ENCODE results near the gene DACT1.
A peak's percentile ranks its signal among the peaks of the same experiment; 100 is the strongest.
"Not testable (repeated sequence)": the region's sequence is repeated elsewhere in the genome, so short reads cannot be mapped to it uniquely, and the experiment has no call there.

Gene DACT1, protein sequence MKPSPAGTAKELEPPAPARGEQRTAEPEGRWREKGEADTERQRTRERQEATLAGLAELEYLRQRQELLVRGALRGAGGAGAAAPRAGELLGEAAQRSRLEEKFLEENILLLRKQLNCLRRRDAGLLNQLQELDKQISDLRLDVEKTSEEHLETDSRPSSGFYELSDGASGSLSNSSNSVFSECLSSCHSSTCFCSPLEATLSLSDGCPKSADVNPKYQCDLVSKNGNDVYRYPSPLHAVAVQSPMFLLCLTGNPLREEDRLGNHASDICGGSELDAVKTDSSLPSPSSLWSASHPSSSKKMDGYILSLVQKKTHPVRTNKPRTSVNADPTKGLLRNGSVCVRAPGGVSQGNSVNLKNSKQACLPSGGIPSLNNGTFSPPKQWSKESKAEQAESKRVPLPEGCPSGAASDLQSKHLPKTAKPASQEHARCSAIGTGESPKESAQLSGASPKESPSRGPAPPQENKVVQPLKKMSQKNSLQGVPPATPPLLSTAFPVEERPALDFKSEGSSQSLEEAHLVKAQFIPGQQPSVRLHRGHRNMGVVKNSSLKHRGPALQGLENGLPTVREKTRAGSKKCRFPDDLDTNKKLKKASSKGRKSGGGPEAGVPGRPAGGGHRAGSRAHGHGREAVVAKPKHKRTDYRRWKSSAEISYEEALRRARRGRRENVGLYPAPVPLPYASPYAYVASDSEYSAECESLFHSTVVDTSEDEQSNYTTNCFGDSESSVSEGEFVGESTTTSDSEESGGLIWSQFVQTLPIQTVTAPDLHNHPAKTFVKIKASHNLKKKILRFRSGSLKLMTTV

DNA sequence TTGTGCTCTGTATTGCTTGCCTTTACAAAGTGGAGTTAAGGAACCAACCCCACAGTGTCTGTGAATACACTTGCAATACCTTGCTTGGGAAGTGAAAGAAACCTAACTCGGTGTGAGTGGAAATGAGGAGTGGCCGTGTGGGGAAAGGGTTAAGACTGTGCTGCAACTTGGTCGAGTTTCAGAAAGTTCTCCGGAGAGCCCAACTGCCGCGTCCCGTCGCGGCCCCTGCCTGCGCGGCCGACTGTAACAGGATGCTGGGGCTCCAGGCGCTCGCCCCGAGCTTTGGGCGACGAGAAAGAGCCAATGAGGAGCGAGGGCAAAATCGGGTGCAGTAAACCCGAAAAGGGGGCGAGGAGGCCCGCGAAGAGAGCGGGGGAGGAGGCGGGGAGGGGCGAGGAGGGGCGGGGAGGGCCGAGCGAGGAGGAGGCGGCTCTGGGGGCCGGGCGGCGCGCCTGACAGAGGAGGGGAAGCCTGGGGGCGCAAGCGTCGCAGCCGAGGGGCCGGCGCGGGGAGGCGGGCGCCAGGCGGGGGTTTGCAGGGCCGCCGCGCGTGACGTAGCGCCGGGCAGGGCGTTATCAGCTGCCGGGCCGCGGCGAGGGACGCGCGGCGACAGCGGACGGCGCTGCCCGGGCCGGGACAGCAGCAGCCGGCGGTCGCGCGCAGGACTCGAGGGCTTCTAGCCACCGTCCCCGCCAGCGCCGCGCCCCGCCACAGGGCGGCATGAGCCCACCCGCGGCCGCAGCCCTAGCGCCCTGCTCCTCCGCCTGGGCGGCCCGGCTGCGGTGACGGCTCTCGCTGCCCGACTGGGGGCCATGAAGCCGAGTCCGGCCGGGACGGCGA lies at the start of gene DACT1:
Gene DACT1 (plus strand): TSS at position 572 of the 840 bp plus-strand sequence. CDS start 241 bp downstream, at position 813.
- peak; percentile 14 to 59 for DNase-seq

DNA sequence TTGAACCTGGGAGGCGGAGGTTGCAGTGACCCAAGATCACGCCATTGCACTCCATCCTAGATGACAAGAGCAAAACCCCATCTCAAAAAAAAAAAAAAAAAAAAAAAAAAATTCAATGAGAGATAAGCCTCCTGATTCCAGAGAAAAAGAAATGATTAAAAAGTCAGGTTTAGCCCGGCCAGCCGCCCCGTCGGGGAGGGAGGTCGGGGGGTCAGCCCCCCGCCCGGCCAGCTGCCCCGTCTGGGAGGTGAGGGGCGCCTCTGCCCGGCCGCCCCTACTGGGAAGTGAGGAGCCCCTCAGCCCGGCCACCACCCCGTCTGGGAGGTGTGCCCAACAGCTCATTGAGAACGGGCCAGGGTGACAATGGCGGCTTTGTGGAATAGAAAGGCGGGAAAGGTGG lies 49.4 kb upstream of the DACT1 start:
- not testable (repeated sequence) for DNase-seq

DNA sequence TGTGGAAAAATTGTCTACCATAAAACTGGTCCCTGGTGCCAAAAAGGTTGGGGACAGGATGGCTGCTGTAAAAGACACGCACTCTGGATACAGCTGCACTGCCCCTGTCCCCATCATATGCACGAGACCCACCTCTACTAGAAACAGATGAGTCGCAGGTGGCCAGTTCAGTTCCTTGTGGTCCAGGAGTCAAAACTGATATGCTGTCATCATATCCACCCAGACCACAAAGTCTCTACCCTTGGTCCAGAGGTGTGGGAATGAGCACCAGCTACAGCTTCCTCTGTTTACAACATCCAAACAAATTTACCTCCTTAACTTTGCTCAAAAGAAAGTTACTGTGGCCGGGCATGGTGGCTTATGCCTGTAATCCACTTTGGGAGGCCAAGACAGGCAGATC lies 43.8 kb upstream of the DACT1 start:
- no peak for DNase-seq

DNA sequence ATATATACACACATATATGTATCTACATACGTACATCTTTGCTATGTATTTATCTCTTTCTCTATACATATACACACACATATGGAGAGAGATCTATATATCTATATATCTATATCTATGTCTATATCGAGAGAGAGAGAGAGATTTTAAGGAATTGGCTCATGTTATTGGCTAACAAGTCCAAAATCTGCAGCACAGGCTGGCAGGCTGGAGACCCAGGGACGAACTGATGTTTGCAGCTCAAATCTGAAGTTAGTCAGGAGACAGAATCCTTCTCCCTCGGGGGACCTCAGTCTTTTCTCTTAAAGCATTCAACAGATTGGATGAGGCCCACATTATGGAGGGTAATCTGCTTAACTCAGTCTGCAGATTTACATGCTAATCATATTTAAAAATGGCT lies 40.7 kb upstream of the DACT1 start:
- DNase-seq: no peak

DNA sequence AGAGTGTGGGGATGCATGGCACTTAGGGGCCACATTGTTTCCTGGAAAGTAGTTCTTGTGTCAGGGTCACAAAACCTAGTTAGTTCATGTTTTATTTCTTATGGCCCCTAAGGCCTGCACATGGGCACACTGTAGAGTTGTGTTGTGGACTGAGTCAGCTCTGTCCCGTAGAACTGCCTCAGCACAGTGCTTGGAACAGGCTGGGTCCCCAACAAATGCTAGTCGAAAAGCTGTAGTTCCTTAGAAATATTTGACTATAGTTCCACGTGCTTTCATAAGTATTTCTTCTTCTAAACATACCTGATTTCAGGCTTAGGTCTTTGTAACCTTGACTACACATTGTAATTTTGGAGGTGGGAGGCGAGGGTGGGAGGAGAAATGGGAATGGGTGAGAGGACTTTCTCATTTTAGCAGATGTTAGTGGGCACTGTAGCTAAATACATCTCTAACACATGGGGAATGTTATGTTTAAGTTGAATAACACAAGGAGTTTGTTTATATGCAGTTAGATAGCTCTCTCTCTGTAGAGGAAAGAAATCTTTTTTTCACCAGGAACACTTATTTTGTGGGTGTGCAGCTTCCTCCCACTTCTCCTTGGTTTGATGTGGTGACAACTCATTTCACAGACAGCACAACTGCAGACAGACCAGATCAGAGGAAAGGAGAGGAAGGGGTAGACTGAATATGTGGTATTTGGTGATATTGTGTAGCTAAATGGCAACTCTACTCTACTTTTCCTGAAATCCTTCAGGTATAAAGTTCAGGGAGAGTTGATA lies 39.5 kb upstream of the DACT1 start:
- DNase-seq: no peak

DNA sequence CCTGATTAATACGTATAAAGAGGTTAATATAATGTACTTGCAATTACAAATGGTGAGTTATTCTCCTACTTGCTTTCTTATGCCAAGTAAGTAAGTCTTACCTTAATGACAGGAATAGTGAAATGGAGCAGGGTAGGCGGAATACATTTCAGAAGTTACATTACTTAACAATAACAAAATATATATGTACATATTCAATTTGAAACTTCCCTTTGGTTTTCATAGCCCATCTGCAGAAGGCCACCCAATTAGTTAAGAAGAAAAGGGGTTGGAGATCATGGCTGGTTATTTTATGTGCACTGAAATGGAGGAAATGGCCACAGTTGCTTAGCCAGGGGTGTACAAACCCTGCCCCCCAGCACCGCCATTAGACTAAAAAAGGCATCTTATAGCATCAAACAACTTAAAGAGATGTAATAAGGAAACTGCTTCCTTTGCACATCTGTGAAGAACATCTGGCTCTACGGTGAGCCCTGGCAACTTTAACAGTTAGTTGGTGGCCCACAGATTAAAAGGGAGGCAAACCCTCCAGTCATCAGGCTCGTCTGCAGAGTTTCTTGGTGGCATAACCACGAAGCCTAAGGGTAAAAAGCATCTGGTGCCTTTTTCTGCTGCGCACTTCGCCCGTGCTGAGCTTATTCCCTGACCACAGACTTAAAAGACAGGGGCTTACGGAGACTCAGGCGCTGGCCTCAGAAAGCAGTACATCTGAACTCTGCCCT lies 38.8 kb upstream of the DACT1 start:
- no peak for DNase-seq

DNA sequence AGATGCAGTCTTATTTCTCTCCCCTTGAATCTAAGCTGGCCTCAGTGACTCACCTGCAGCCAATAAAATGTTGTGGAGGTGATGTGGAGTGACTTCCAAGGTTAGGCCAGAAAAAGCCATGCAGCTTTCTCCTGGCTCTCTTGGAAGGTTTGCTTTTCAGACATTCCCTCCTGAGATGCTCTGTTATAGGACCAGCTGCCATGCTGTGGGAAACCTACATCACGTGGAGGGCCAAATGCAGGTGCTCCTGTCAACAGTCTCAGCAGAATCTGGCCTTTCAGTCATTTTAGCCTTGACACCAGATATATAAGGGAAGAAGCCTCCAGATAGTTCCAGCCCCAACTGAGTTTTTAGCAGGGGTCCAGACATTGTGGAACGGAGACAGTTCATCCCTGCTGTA lies 38.1 kb upstream of the DACT1 start:
- DNase-seq: no peak

DNA sequence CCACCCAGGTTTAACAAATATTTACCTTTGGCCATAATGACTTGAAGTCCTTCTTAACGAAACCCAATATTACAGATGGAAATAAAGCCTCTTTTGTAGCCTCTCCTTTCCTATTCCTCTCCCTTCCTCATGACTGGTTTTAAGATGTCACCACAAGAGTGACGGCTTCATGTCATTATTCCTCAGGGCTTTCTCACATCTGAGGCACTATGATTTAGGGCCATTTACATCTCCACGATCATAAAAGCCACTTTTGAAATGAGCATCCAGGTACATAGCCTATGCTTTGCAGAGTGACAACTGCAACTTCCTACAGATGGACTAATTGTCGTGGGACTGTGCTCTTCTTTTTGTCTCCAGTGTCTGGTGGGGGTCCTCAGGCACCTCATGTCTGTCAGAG lies 32.3 kb upstream of the DACT1 start:
- no peak for DNase-seq

DNA sequence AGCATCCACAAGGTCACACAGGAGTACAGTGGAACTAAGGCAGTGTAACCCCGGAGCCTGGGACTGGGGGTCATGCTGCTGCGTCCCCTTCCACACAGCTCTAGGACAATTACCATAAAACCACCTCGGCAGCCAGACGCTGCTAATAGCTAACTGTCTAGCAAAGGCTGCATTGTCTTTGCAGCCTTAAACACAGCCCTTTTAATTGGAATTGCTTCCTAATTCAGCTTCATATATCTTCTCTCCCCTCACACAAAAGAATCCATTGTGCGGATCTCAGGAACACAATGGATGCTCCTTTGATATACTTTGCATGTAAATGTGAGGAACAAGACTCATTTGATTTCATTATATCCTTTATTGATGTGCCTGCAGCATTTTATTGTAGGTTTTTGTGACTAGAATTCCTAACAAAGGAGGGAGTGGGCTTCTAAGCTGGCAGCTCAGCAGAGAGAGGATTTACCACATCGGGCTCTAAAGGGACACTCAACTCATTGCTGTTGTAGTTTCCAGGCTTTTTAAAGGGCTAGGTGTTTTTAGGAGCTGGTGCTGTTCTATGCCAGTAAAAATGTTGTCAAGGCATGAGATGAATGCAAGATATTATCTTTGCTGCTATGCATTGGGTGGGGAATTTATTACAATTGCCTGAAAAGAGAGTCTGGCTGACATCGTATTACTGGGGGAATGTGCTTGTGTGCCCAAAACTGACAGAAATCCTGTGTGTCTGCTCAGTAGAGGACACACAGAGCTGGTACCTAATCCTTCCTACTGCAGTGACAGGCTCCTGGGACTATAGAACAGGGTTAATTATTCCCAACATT lies 30.4 kb upstream of the DACT1 start:
- DNase-seq: no peak

DNA sequence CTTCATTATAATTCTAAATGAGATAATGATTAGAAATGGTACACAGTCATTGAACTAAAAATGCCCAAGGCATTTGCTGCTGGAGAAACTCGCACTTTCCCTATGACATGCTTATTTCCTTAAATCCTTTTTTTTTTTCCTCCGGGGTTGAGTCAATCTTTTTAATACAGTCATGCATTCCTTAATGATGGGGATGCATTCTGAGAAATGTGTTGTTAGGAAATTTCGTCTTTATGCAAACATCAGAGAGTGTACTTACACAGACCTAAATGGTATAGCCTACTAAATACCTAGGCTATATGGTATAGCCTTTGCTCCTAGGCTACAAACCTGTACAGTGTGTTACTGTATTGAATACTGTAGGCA lies 29.8 kb upstream of the DACT1 start:
- no peak for DNase-seq

DNA sequence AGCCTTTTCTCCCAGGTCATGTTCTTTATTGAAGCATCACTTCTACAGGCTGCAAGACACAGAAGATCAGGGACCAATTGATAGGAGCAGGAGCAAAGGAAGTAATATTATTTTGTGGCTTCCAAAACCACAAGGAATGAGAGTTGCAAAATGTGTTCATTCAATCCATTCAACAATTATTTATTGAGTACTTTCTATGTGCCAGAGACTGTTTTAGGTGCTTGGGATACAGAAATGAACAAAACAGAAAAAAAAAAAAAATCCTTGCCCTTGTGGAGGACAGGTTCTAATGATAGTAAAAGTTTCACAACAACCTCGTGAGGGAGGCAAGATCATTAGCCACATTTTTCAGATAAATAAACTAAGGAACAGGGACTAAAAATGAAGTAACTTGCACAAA lies 20.1 kb upstream of the DACT1 start:
- no peak for DNase-seq

DNA sequence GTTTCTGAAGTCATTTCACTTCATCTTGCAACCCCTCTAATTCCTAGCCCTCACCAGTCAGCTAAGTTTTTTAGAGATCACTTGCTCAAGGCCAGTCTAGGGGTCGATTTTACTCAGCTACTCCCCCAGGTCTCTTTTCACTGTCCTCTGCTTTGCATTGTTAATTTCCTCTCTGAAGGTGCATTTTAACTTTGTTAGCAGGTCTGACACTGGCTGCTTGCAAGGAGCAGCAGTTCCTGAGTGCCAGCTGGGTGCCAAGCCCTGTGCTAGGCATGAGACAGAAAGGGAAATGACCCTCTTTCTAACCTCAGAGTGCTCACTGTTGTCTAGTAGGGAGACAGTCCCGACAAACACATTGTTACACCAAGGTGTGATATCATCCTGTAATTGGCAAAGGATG lies 17.8 kb upstream of the DACT1 start:
- DNase-seq: no peak

DNA sequence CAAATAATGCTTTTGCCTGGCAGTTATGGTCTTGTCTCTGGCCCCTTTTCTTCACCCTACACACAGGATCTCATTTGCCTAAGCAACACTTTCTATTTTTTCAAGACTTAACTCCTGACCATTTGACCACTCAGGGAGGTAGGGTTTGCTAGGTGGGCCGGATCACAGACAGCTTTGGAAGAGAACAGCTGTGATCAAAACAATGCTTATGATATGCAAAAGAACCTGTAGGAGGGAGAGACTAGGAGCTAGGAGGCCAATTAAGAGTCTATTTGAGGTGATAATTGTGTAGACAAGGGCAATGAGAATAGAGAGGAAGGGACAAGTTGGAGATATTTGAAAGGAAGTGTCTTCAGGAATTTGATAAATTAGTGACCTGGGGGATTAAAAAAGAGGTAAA lies 12.3 kb upstream of the DACT1 start:
- no peak for DNase-seq

DNA sequence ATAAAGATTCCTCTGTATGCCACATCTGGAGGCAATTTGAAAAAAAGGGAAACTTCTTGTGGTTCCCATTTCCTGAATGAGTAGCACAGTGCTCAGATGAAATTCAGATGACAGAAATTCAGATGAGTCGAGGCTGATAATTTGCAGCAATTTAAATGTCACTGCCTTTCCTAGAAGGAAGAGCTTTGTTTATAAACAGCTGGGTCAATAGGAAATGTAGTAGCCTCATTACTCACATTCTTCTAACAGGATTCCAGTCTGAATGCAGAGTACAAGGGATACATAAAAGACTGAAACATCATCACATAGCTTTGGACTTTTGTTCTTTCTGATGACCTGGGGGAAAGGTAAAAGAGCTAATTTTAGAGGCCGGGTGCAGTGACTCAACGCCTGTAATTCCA lies 11.3 kb upstream of the DACT1 start:
- DNase-seq: no peak

DNA sequence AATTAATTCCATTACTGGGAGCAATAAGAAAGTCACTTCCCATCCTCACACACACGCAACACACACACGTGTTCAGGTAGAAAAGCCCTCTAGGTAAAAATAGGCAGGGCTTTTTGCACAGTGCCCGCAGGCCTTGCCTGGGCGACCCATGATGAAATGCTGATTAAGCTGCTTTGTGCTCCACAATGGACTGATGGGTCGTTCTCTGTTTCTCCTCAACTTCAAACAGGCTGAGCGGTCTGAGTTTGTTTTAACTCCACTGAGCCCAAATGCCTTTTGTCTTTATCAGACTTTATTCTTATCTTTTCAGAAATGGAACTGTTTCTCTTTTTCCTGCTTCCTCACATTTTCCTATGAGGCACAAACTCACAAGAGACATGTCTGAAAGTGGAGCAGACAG lies 9.4 kb upstream of the DACT1 start:
- DNase-seq: no peak

DNA sequence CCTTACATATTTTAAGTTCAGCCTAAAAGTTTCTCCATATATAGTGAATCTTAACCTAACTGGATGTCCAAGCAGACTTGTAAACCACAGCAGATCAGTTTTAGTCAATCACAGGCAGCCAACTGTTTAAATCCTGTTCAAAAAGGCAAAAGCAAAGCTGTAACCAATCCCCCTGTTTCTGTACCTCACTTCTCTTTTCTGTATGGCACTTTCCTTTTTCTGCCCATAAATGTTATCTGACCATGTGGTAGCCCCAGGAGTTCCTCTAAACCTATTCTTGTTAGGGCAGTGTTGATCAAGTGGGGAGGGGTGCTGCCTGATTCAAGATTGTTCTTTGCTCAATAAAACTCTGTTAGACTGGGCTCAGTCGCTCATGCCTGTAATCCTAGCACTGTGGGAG lies 8.5 kb upstream of the DACT1 start:
- DNase-seq: no peak

DNA sequence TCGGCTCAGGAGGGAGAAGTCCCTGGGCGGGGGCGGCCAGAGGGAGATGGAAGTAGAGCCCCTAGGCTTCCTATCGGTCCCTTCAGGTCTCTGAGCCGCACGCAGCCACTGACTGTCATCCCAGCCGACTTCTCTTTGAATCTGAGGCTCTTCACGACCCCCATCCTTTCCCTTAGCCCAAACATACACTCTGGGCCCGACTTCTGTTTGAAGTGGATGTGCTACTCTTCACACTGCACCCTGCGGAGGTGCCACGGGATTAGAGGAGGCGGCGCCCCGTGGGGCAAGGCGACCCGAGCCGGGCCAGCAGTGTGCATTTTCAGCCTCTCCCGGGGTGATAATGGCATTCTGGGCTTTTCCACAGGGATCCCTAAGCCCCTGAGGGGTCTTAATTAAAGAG lies 6.0 kb upstream of the DACT1 start:
- DNase-seq: no peak

DNA sequence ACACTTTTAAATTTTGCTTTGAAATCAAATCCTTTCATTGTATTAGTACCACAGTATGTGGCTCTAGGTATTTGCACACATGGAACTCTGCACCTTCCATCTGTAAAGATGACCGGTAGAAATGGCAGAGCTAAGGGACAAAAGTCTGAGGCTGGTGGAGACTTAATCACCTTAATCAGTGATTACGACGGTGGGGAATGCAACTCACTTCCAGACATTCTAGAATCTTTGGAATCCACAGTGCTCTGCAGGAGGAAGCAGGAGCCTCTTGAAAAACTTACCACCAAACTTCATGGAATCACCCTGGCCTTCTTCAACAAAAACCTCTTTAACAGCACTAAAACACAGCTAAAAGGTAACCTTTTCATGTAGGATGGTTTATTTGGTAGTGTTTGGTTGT lies 3.9 kb upstream of the DACT1 start:
- no peak for DNase-seq

DNA sequence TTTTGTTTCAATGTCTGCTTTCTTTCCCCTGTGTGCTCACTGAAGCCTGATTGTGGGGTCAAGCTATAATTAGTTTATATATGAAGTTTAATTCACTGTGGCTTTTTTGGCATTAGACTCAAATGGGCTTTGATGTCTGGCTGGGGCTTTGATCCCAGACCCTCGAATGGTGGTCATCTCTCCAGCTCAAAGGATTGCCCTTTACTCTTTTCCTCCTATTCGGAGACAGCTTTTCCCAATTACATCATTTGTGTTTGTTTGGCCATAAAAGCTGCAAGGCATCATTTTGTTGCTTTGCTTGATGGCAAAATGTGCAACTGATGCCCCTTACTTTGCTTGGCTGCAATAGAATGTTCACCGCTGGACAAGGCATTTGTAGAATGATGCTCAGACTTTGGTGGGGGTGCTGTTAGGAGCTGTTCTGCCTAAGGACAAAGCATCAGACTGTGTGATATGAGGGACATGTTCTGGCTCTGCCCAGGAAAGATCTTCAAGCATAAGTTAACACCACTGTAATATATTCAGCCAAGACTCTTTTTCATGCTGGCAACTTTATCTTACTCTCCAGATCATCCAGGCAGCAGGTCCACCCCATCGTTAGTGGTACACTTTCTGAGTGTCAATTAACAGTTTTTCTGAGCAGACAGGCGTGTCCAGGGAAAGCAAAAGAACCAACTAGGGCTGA lies 3.2 kb upstream of the DACT1 start:
- no peak for DNase-seq

DNA sequence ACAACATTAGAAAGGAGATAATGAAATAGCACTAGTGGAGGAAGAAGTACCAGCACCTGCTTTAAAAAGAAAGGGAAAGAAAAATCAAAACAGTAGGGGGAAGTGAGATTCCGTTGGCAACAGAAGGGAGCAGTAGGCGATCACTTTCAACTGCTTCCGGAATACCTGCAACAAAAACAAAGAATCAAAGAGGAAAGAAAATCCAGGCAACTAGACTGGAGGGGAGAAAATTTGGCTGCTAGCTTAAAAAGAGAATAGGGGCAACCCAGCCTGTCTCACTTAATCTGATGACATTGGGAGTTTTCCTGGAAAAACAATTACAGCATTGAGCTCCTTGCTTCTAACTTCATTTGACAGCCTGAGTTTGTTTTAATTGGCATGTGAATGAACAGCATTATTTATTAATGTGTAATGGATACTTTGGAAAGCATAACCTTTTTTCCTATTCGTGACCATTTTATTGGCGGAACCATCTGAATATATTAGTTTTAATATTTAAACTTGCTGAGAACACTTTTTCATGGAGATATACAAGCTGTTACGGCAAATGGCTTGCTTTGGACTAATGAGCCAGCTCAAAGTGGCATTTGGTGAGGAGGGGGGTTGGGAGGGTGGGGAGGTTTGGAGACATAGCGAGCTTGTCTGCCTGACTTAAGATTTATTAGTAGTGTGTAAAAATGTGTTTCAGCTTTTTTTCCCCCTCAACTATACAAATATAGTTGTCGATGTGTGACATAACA lies 2.5 kb upstream of the DACT1 start:
- no peak for DNase-seq
